Fibroblast of lung (primary cell): ENCODE results near the gene IKZF2. TPM values are rescaled to one million over a fixed set of nuclear protein-coding genes. Genes with fewer than 3 reads are reported as not detected.

Source experiments
- DNase-seq, 2 donors: peaks; one replicate each; pipeline versions ENCODE4 v3.0.0 to v3.0.0-alpha.2; 2010; ENCODE audit warnings: low read depth in 2 of 2
- H2AFZ ChIP-seq: 2 replicates; pipeline ENCODE4 v1.5.1; 2012; ENCODE audit warnings: low read length, control low read depth, inconsistent platforms
- H3K27ac ChIP-seq: 2 replicates; pipeline ENCODE4 v1.5.1; 2011; ENCODE audit warnings: low read length, control low read depth; ENCODE audit not compliant: insufficient read depth
- H3K27me3 ChIP-seq: 2 replicates; pipeline ENCODE4 v1.5.1; 2011; ENCODE audit warnings: mild to moderate bottlenecking, low read length; ENCODE audit not compliant: control insufficient read depth, insufficient read depth
- H3K36me3 ChIP-seq: 2 replicates; pipeline ENCODE4 v1.5.1; 2011; ENCODE audit warnings: low read length; ENCODE audit not compliant: control insufficient read depth, insufficient read depth
- H3K4me1 ChIP-seq: 2 replicates; pipeline ENCODE4 v1.5.1; 2011; ENCODE audit warnings: low read length; ENCODE audit not compliant: control insufficient read depth, insufficient read depth; ENCODE audit errors: extremely low read depth
- H3K4me2 ChIP-seq: 2 replicates; pipeline ENCODE4 v1.5.1; 2011; ENCODE audit warnings: low read length, control low read depth; ENCODE audit not compliant: insufficient read depth; ENCODE audit errors: extremely low read depth
- H3K4me3 ChIP-seq, 4 experiments: fragments of 200-600 bp in 1 of 4; sonication (generic) in 1 of 4; replicated peaks in 1 of 4; 2 replicates each; pipeline ENCODE4 v1.5.1; 2011 to 2016; ENCODE audit warnings: low read length in 4 of 4, low read depth in 3 of 4, mild to moderate bottlenecking in 3 of 4, control low read depth in 2 of 4, inconsistent platforms in 1 of 4, mixed read lengths in 1 of 4; ENCODE audit not compliant: insufficient read depth in 1 of 4; ENCODE audit errors: control extremely low read depth in 1 of 4
- H3K79me2 ChIP-seq: 2 replicates; pipeline ENCODE4 v1.5.1; 2012; ENCODE audit warnings: mild to moderate bottlenecking, low read length, inconsistent platforms; ENCODE audit not compliant: control insufficient read depth, insufficient read depth
- H3K9ac ChIP-seq: 2 replicates; pipeline ENCODE4 v1.5.1; 2011; ENCODE audit warnings: mild to moderate bottlenecking, low read length, control low read depth; ENCODE audit not compliant: insufficient read depth
- H3K9me3 ChIP-seq: 2 replicates; pipeline ENCODE4 v1.5.1; 2012; ENCODE audit warnings: low read depth, low read length; ENCODE audit not compliant: control insufficient read depth, insufficient read depth
- H4K20me1 ChIP-seq: 2 replicates; pipeline ENCODE4 v1.5.1; 2011; ENCODE audit warnings: low read length; ENCODE audit not compliant: control insufficient read depth, insufficient read depth; ENCODE audit errors: extremely low read depth
- CTCF ChIP-seq, 2 donors: IDR thresholded peaks in 1 of 2; conservative IDR thresholded peaks in 1 of 2; 1 replicate in 1 of 2; 2 replicates in 1 of 2; pipeline ENCODE4 v1.5.1; 2011 to 2012; ENCODE audit warnings: low read length in 2 of 2, control low read depth in 1 of 2, inconsistent platforms in 1 of 2, low read depth in 1 of 2, mild to moderate bottlenecking in 1 of 2
- EZH2 ChIP-seq: IDR thresholded peaks from 2 replicates; pipeline ENCODE4 v1.5.1; 2012; ENCODE audit warnings: low read length, control low read depth, mild to moderate bottlenecking; ENCODE audit errors: missing control alignments
- polyA plus RNA-seq, 2 donors: library from polyadenylated mRNA; depleted of rRNA in 1 of 2; stranded (reverse) in 1 of 2; unstranded in 1 of 2; fragments of >200 nt; gene quantifications; 2 replicates each; pipeline ENCODE4 v1.2.1, GENCODE V29; 2011 to 2012; ENCODE audit warnings: missing spikeins in 1 of 2
- total RNA-seq: library from RNA; depleted of rRNA; stranded (reverse); fragments of >200 nt; gene quantifications from 2 replicates; pipeline ENCODE4 v1.2.1, GENCODE V29; 2014

IKZF2 gene
- total and polyA plus RNA-seq, 2 donors (not counting 1 experiment from before 2014, with no cell fraction given): 4.9 to 17.2 TPM

DNA sequence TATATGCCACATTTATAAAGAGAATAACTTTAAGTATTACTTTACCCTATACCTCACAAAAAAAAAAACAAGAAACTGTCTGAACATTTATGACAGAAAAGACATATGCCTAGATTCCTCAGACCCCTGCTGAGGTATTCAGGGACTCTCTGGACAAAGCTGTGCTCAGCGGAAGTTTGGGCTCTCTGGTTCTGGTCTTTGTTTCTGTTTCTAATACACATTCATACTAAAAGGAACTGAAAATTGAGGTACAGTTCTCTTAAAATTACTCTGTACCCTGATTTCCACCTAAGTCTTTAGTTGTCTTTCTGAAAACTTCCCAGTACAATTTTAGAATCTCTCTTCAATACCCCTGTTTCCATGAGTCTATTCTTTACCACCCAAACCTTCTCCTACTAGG lies 160.3 kb downstream of the IKZF2 start:
- Histone ChIP-seq H4K20me1 (no peaks in the 10 kb centered on the region), H3K4me3 (no peak overlapping the region)

GRCh38 chr2:212990697-212991096 lies 160.7 kb downstream of the IKZF2 start:
- no peaks in the 10 kb centered on the region for H3K9me3 ChIP-seq
- no peak overlapping the region for H2AFZ ChIP-seq
- peak in 1 of 2 donors; percentile 52 for DNase-seq

More for the DNA sequence above, 160.3 kb downstream of the IKZF2 start:
- DNase-seq: no peak
- no peaks in the 10 kb centered on the region for H3K4me1 ChIP-seq
- H3K9me3 ChIP-seq: no peaks in the 10 kb centered on the region
- no peak for TF ChIP-seq CTCF (conservative IDR thresholded peaks at IDR 0.05 in 1 of 2, IDR thresholded peaks at IDR 0.05 in 1 of 2; ENCODE audit: low read depth in 1 of 2, low read length in 2 of 2)
- TF ChIP-seq EZH2: no peak
- no peak overlapping the region for H2AFZ ChIP-seq
- H3K9ac ChIP-seq: no peak overlapping the region
- no peaks in the 10 kb centered on the region for H3K36me3 ChIP-seq
- no peaks in the 10 kb centered on the region for H3K79me2 ChIP-seq
- H3K27ac ChIP-seq: no peak overlapping the region
- no peaks in the 10 kb centered on the region for H3K27me3 ChIP-seq
- H3K4me2 ChIP-seq: no peak overlapping the region

GRCh38 chr2:212987492-212987891 lies 163.9 kb downstream of the IKZF2 start:
- Histone ChIP-seq H3K9ac (no peak overlapping the region), H3K9me3 (no peaks in the 10 kb centered on the region), H3K27me3 (no peaks in the 10 kb centered on the region), H4K20me1 (no peaks in the 10 kb centered on the region), H3K4me3 (no peak overlapping the region), H3K36me3 (no peaks in the 10 kb centered on the region), H3K27ac (no peak overlapping the region), H3K4me1 (no peaks in the 10 kb centered on the region), H3K79me2 (no peaks in the 10 kb centered on the region), H3K4me2 (no peak overlapping the region), H2AFZ (no peak overlapping the region)
- DNase-seq: peak in 1 of 2 donors; percentile 7
- TF ChIP-seq CTCF (conservative IDR thresholded peaks at IDR 0.05 in 1 of 2, IDR thresholded peaks at IDR 0.05 in 1 of 2; ENCODE audit: low read depth in 1 of 2, low read length in 2 of 2) (peak; percentile 3 to 40), EZH2 (no peak)

More at GRCh38 chr2:212990697-212991096, 160.7 kb downstream of the IKZF2 start:
- Histone ChIP-seq H3K79me2 (no peaks in the 10 kb centered on the region), H3K4me2 (no peak overlapping the region), H4K20me1 (no peaks in the 10 kb centered on the region), H3K4me1 (no peaks in the 10 kb centered on the region), H3K4me3 (no peak overlapping the region), H3K27me3 (no peaks in the 10 kb centered on the region), H3K27ac (no peak overlapping the region), H3K36me3 (no peaks in the 10 kb centered on the region), H3K9ac (no peak overlapping the region)
- TF ChIP-seq CTCF (conservative IDR thresholded peaks at IDR 0.05 in 1 of 2, IDR thresholded peaks at IDR 0.05 in 1 of 2; ENCODE audit: low read depth in 1 of 2, low read length in 2 of 2): no peak
- TF ChIP-seq EZH2: no peak
